CD14-positive monocyte (primary cell): ENCODE measurements around the gene MIPOL1. TPM values are rescaled to one million over a fixed set of nuclear protein-coding genes. Genes with fewer than 3 reads are reported as not detected.
"Not testable (repeated sequence)": the region's sequence is repeated elsewhere in the genome, so short reads cannot be mapped to it uniquely, and the experiment has no call there.

Experiments
- DNase-seq, 3 donors: peaks; one replicate each; pipeline ENCODE4 v3.0.0-alpha.2; 2011 to 2022
- H2AFZ ChIP-seq: 2 replicates; pipeline ENCODE4 v1.6.0; 2012; ENCODE audit warnings: mild to moderate bottlenecking, low read depth, low read length, inconsistent platforms; ENCODE audit not compliant: insufficient read depth, poor library complexity, severe bottlenecking
- H3K27ac ChIP-seq, 2 donors: 1 replicate in 1 of 2; 2 replicates in 1 of 2; pipeline ENCODE4 v1.5.1; 2012 to 2013; ENCODE audit warnings: low read length in 2 of 2, control low read depth in 1 of 2, inconsistent platforms in 1 of 2, low read depth in 1 of 2, mild to moderate bottlenecking in 1 of 2
- H3K27me3 ChIP-seq, 2 donors: one replicate each; pipeline versions ENCODE4 v1.6.0 to v1.6.1; 2011 to 2013; ENCODE audit warnings: low read length in 2 of 2; ENCODE audit not compliant: control insufficient read depth in 2 of 2, insufficient read depth in 2 of 2
- H3K36me3 ChIP-seq, 2 donors: replicated peaks in 1 of 2; 1 replicate in 1 of 2; 2 replicates in 1 of 2; pipeline versions ENCODE4 v1.5.1 to v1.6.1; 2012 to 2013; ENCODE audit warnings: low read length in 2 of 2, control low read depth in 1 of 2, inconsistent platforms in 1 of 2, mild to moderate bottlenecking in 1 of 2; ENCODE audit not compliant: insufficient read depth in 2 of 2, control insufficient read depth in 1 of 2
- H3K4me1 ChIP-seq, 2 donors: 1 replicate in 1 of 2; 2 replicates in 1 of 2; pipeline versions ENCODE4 v1.5.1 to v1.6.1; 2012 to 2013; ENCODE audit warnings: low read length in 2 of 2, control low read depth in 1 of 2, inconsistent platforms in 1 of 2, mild to moderate bottlenecking in 1 of 2, moderate library complexity in 1 of 2; ENCODE audit not compliant: insufficient read depth in 2 of 2, control insufficient read depth in 1 of 2
- H3K4me2 ChIP-seq: replicated peaks from 2 replicates; pipeline ENCODE3; 2012; ENCODE audit warnings: low read length, moderate library complexity, mild to moderate bottlenecking; ENCODE audit not compliant: poor library complexity, severe bottlenecking; ENCODE audit errors: extremely low read depth
- H3K4me3 ChIP-seq, 3 experiments: fragments of 200-600 bp in 1 of 3; sonication (generic) in 1 of 3; replicated peaks in 1 of 3; 1 replicate in 2 of 3; 2 replicates in 1 of 3; pipeline ENCODE4 v1.5.1; 2011 to 2013; ENCODE audit warnings: low read length in 3 of 3, mild to moderate bottlenecking in 3 of 3, control low read depth in 2 of 3, low read depth in 2 of 3, inconsistent platforms in 1 of 3, moderate library complexity in 1 of 3
- H3K79me2 ChIP-seq: 2 replicates; pipeline ENCODE4 v1.6.0; 2012; ENCODE audit warnings: mild to moderate bottlenecking, control low read depth, inconsistent platforms, low read length, moderate library complexity; ENCODE audit not compliant: insufficient read depth
- H3K9ac ChIP-seq: 2 replicates; pipeline ENCODE4 v1.6.0; 2017; ENCODE audit warnings: low read length, mild to moderate bottlenecking; ENCODE audit not compliant: insufficient read depth, poor library complexity, severe bottlenecking
- H3K9me3 ChIP-seq, 2 donors: replicated peaks in 1 of 2; 1 replicate in 1 of 2; 2 replicates in 1 of 2; pipeline versions ENCODE4 v1.5.1 to v1.6.1; 2012 to 2013; ENCODE audit warnings: low read length in 2 of 2, control low read depth in 1 of 2; ENCODE audit not compliant: control insufficient read depth in 1 of 2, insufficient read depth in 1 of 2
- H4K20me1 ChIP-seq: 2 replicates; pipeline ENCODE4 v1.6.0; 2012; ENCODE audit warnings: mild to moderate bottlenecking, low read length, control low read depth, moderate library complexity; ENCODE audit not compliant: insufficient read depth
- H3K27ac Mint-ChIP-seq, 7 donors: one replicate each; pipeline ENCODE4 v1.8.0; 2020; ENCODE audit warnings: mild to moderate bottlenecking in 7 of 7, mixed read lengths in 7 of 7, moderate library complexity in 6 of 7, inconsistent platforms in 2 of 7
- H3K27me3 Mint-ChIP-seq, 3 donors: one replicate each; pipeline ENCODE4 v1.8.0; 2021 to 2022; ENCODE audit warnings: low read depth in 3 of 3, mild to moderate bottlenecking in 3 of 3, mixed read lengths in 3 of 3, moderate library complexity in 3 of 3, inconsistent platforms in 1 of 3
- H3K36me3 Mint-ChIP-seq, 2 donors: one replicate each; pipeline ENCODE4 v1.8.0; 2020; ENCODE audit warnings: mixed read lengths in 2 of 2, inconsistent platforms in 1 of 2, mild to moderate bottlenecking in 1 of 2
- H3K4me1 Mint-ChIP-seq: one replicate; pipeline ENCODE4 v1.8.0; 2020; ENCODE audit warnings: mild to moderate bottlenecking, mixed read lengths
- H3K4me3 Mint-ChIP-seq, 2 donors: one replicate each; pipeline ENCODE4 v1.8.0; 2020; ENCODE audit warnings: mild to moderate bottlenecking in 2 of 2, mixed read lengths in 2 of 2, moderate library complexity in 1 of 2
- H3K9me3 Mint-ChIP-seq, 7 donors: one replicate each; pipeline ENCODE4 v1.8.0; 2020 to 2022; ENCODE audit warnings: mixed read lengths in 7 of 7, mild to moderate bottlenecking in 6 of 7, moderate library complexity in 6 of 7, inconsistent platforms in 2 of 7
- WGBS: methylation state at CpG from one replicate; pipeline ENCODE4 v1.1.5; 2013; ENCODE audit warnings: missing lambda C conversion rate; ENCODE audit not compliant: insufficient coverage; 5-methylcytosine and 5-hydroxymethylcytosine counted together
- intact Hi-C, 2 donors: fragments of 100-400 bp; cut with micrococcal nuclease; formaldehyde crosslinking; loops; one replicate each; pipeline versions ENCODE4 v1.15.0 to v1.15.1; 2023
- polyA plus RNA-seq, 3 donors: library from polyadenylated mRNA; depleted of rRNA in 1 of 3; unstranded in 2 of 3; stranded (reverse) in 1 of 3; fragments of 300-500 nt in 2 of 3; fragments of >200 nt in 1 of 3; fragmentation: Illumina TruSeq in 2 of 3; gene quantifications; 1 replicate in 2 of 3; 2 replicates in 1 of 3; pipeline ENCODE4 v1.2.3, GENCODE V29; 2012 to 2021
- TF ChIP-seq, protein P1 (sequence below): fragments of 200-600 bp; IDR thresholded peaks from one replicate; pipeline ENCODE4 v1.8.0; 2022; ENCODE audit warnings: antibody characterized with exemption, mild to moderate bottlenecking

MIPOL1 gene
- polyA plus RNA-seq, 3 donors = not detected

GRCh38 chr14:37181441-37181840, 16.3 kb upstream of the MIPOL1 start:
- TF ChIP-seq, protein P1, sequence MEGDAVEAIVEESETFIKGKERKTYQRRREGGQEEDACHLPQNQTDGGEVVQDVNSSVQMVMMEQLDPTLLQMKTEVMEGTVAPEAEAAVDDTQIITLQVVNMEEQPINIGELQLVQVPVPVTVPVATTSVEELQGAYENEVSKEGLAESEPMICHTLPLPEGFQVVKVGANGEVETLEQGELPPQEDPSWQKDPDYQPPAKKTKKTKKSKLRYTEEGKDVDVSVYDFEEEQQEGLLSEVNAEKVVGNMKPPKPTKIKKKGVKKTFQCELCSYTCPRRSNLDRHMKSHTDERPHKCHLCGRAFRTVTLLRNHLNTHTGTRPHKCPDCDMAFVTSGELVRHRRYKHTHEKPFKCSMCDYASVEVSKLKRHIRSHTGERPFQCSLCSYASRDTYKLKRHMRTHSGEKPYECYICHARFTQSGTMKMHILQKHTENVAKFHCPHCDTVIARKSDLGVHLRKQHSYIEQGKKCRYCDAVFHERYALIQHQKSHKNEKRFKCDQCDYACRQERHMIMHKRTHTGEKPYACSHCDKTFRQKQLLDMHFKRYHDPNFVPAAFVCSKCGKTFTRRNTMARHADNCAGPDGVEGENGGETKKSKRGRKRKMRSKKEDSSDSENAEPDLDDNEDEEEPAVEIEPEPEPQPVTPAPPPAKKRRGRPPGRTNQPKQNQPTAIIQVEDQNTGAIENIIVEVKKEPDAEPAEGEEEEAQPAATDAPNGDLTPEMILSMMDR = no peak
- no CpG with 5 or more reads among the region's 6 CpGs for WGBS
- Histone ChIP-seq H3K9ac (no peak overlapping the region), H3K4me3 (no peak overlapping the region), H3K9me3 (no peaks in the 10 kb centered on the region), H2AFZ (no peak overlapping the region), H3K36me3 (no peaks in the 10 kb centered on the region), H3K4me2 (no peak overlapping the region), H3K4me1 (no peaks in the 10 kb centered on the region), H3K79me2 (no peaks in the 10 kb centered on the region), H3K27ac (no peak overlapping the region), H4K20me1 (no peaks in the 10 kb centered on the region), H3K27me3 (no peaks in the 10 kb centered on the region)
- H3K36me3 Mint-ChIP-seq = no peaks in the 10 kb centered on the region
- intact Hi-C loops = no loop called here
- DNase-seq = no peak
- no peak overlapping the region for H3K27ac Mint-ChIP-seq
- H3K4me1 Mint-ChIP-seq = no peaks in the 10 kb centered on the region
- peaks cover 0 to 5% (median 0%) of the 10 kb centered on the region in 3 donors for H3K27me3 Mint-ChIP-seq
- peaks cover 0 to 19% (median 6%) of the 10 kb centered on the region in 7 donors for H3K9me3 Mint-ChIP-seq
- no peak overlapping the region for H3K4me3 Mint-ChIP-seq

GRCh38 chr14:37184520-37184919, 13.2 kb upstream of the MIPOL1 start:
- DNase-seq, H3K27me3 ChIP-seq, H3K9ac ChIP-seq, H3K4me3 Mint-ChIP-seq, H3K4me2 ChIP-seq, intact Hi-C loops, H3K4me3 ChIP-seq, H3K36me3 Mint-ChIP-seq, H3K9me3 ChIP-seq, H3K4me1 Mint-ChIP-seq, H4K20me1 ChIP-seq, H3K27ac ChIP-seq, H3K4me1 ChIP-seq, H2AFZ ChIP-seq, H3K27ac Mint-ChIP-seq, H3K79me2 ChIP-seq, H3K36me3 ChIP-seq, H3K27me3 Mint-ChIP-seq: not testable (repeated sequence)
- peaks cover 0 to 11% (median 8%) of the 10 kb centered on the region in 7 donors for H3K9me3 Mint-ChIP-seq
- WGBS = 89% methylated on average over 5 of the region's 8 CpGs
